B cell (primary cell): ENCODE measurements around the gene MRGPRX4. TPM values are rescaled to one million over a fixed set of nuclear protein-coding genes. Genes with fewer than 3 reads are reported as not detected.

Experiments used
- ATAC-seq: fragments of 200-7000 bp; cut with Tn5 transposase; one replicate; pipeline ENCODE4 v1.10.0; 2021; ENCODE audit warnings: low read depth, mild to moderate bottlenecking, moderate number of reproducible peaks, moderate library complexity
- CTCF ChIA-PET: fragments of 350-600 bp; sonication (Branson Sonifier 250); formaldehyde crosslinking; loops from one replicate; lab custom pipeline; 2021; ENCODE audit warnings: antibody characterized with exemption, inconsistent platforms; lab: Charles Lee
- POLR2A ChIA-PET: fragments of 350-600 bp; sonication (Branson Sonifier 250); formaldehyde crosslinking; loops from one replicate; lab custom pipeline; 2021; ENCODE audit warnings: antibody characterized with exemption; lab: Charles Lee
- DNase-seq: peaks from one replicate; pipeline ENCODE4 v3.0.0; 2013
- H2AFZ ChIP-seq: 2 replicates; pipeline ENCODE4 v1.6.1; 2012; ENCODE audit warnings: mild to moderate bottlenecking, low read depth, low read length; ENCODE audit not compliant: insufficient read depth, poor library complexity, severe bottlenecking
- H3K27ac ChIP-seq, 2 donors: 1 replicate in 1 of 2; 2 replicates in 1 of 2; pipeline ENCODE4 v1.5.1; 2012 to 2013; ENCODE audit warnings: low read length in 2 of 2, mild to moderate bottlenecking in 2 of 2, moderate library complexity in 1 of 2
- H3K27me3 ChIP-seq, 4 experiments: fragments of 200-600 bp in 1 of 4; sonication (generic) in 1 of 4; replicated peaks in 1 of 4; 1 replicate in 2 of 4; 2 replicates in 2 of 4; pipeline versions ENCODE4 v1.6.1 to v1.7.0; 2013 to 2016; ENCODE audit warnings: low read length in 3 of 4, mild to moderate bottlenecking in 2 of 4, mixed read lengths in 1 of 4, moderate library complexity in 1 of 4; ENCODE audit not compliant: insufficient read depth in 4 of 4, control insufficient read depth in 3 of 4; ENCODE audit errors: control extremely low read depth in 1 of 4
- H3K36me3 ChIP-seq, 2 experiments: replicated peaks in 1 of 2; 1 replicate in 1 of 2; 2 replicates in 1 of 2; pipeline versions ENCODE4 v1.6.1 to v1.7.1; 2013; ENCODE audit warnings: low read length in 1 of 2; ENCODE audit not compliant: insufficient read depth in 2 of 2, control insufficient read depth in 1 of 2; ENCODE audit errors: control extremely low read depth in 1 of 2, extremely low read depth in 1 of 2
- H3K4me1 ChIP-seq, 2 donors: fragments of 200-600 bp in 1 of 2; sonication (generic) in 1 of 2; 1 replicate in 1 of 2; 2 replicates in 1 of 2; pipeline versions ENCODE4 v1.5.1 to v1.6.1; 2013 to 2017; ENCODE audit warnings: low read length in 2 of 2; ENCODE audit not compliant: control insufficient read depth in 2 of 2, insufficient read depth in 2 of 2
- H3K4me2 ChIP-seq: replicated peaks from 2 replicates; pipeline ENCODE3; 2012; ENCODE audit warnings: mild to moderate bottlenecking, low read depth, low read length; ENCODE audit not compliant: poor library complexity, severe bottlenecking
- H3K4me3 ChIP-seq, 5 experiments: fragments of 200-600 bp in 1 of 5; sonication (generic) in 1 of 5; 1 replicate in 3 of 5; 2 replicates in 2 of 5; pipeline versions ENCODE4 v1.5.1 to v1.7.0; 2011 to 2016; ENCODE audit warnings: low read length in 4 of 5, mild to moderate bottlenecking in 4 of 5, low read depth in 2 of 5, control low read depth in 1 of 5, moderate library complexity in 1 of 5; ENCODE audit not compliant: insufficient read depth in 1 of 5; ENCODE audit errors: control extremely low read depth in 1 of 5, extremely low read depth in 1 of 5
- H3K79me2 ChIP-seq: fragments of 200-600 bp; sonication (generic); one replicate; pipeline ENCODE4 v1.6.0; 2016; ENCODE audit warnings: low read length; ENCODE audit not compliant: control insufficient read depth, insufficient read depth
- H3K9ac ChIP-seq: fragments of 200-600 bp; sonication (generic); 2 replicates; pipeline ENCODE4 v1.6.1; 2017; ENCODE audit warnings: mild to moderate bottlenecking, low read length, moderate library complexity
- H3K9me3 ChIP-seq, 3 donors: one replicate each; pipeline versions ENCODE4 v1.6.1 to v1.7.1; 2013; ENCODE audit warnings: low read length in 2 of 3; ENCODE audit not compliant: control insufficient read depth in 2 of 3, insufficient read depth in 1 of 3; ENCODE audit errors: control extremely low read depth in 1 of 3
- H4K20me1 ChIP-seq: 2 replicates; pipeline ENCODE4 v1.6.0; 2012; ENCODE audit warnings: mild to moderate bottlenecking, low read length; ENCODE audit not compliant: insufficient read depth, control insufficient read depth, poor library complexity, severe bottlenecking
- H3K27ac Mint-ChIP-seq: one replicate; pipeline ENCODE4 v1.8.0; 2021; ENCODE audit warnings: mixed read lengths
- H3K27me3 Mint-ChIP-seq: one replicate; pipeline ENCODE4 v1.8.0; 2021; ENCODE audit warnings: mixed read lengths
- H3K4me1 Mint-ChIP-seq: one replicate; pipeline ENCODE4 v1.8.0; 2021; ENCODE audit warnings: mixed read lengths
- H3K4me3 Mint-ChIP-seq: one replicate; pipeline ENCODE4 v1.8.0; 2021; ENCODE audit warnings: mixed read lengths
- H3K9me3 Mint-ChIP-seq: one replicate; pipeline ENCODE4 v1.8.0; 2022; ENCODE audit warnings: mixed read lengths; ENCODE audit not compliant: insufficient read depth
- EZH2 ChIP-seq: IDR thresholded peaks from 2 replicates; pipeline ENCODE4 v1.6.1; 2012; ENCODE audit warnings: borderline replicate concordance, low read depth, mild to moderate bottlenecking, moderate library complexity, low read length; ENCODE audit not compliant: insufficient read depth, poor library complexity, severe bottlenecking
- WGBS: methylation state at CpG from one replicate; pipeline ENCODE4 v1.1.5; 2013; ENCODE audit warnings: missing lambda C conversion rate; ENCODE audit not compliant: insufficient coverage; 5-methylcytosine and 5-hydroxymethylcytosine counted together
- intact Hi-C: fragments of 100-400 bp; cut with micrococcal nuclease; formaldehyde crosslinking; loops from one replicate; pipeline ENCODE4 v1.10.0; 2022
- polyA plus RNA-seq: library from polyadenylated mRNA; depleted of rRNA; stranded (reverse); fragments of >200 nt; gene quantifications from 2 replicates; pipeline ENCODE4 v1.2.3, GENCODE V29; 2012
- total RNA-seq, 2 donors: library from RNA; stranded (reverse); fragments of 120-200 nt in 1 of 2; gene quantifications; 1 replicate in 1 of 2; 2 replicates in 1 of 2; pipeline versions ENCODE4 v1.2.3 to v1.2.4, GENCODE V29; 2013 to 2022
- TF ChIP-seq, protein P1 (sequence below): fragments of 200-600 bp; IDR thresholded peaks from one replicate; pipeline ENCODE4 v1.8.0; 2022; ENCODE audit warnings: antibody characterized with exemption, mild to moderate bottlenecking

The MRGPRX4 gene
- total and polyA plus RNA-seq, 2 donors (not counting 1 experiment from before 2014, with no cell fraction given) = 0.12 TPM; not detected in 1

GRCh38 chr11:18144243-18144642 is 28.4 kb upstream of the MRGPRX4 start:
- TF ChIP-seq EZH2 = no peak
- TF ChIP-seq, protein P1, sequence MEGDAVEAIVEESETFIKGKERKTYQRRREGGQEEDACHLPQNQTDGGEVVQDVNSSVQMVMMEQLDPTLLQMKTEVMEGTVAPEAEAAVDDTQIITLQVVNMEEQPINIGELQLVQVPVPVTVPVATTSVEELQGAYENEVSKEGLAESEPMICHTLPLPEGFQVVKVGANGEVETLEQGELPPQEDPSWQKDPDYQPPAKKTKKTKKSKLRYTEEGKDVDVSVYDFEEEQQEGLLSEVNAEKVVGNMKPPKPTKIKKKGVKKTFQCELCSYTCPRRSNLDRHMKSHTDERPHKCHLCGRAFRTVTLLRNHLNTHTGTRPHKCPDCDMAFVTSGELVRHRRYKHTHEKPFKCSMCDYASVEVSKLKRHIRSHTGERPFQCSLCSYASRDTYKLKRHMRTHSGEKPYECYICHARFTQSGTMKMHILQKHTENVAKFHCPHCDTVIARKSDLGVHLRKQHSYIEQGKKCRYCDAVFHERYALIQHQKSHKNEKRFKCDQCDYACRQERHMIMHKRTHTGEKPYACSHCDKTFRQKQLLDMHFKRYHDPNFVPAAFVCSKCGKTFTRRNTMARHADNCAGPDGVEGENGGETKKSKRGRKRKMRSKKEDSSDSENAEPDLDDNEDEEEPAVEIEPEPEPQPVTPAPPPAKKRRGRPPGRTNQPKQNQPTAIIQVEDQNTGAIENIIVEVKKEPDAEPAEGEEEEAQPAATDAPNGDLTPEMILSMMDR = no peak
- no peaks in the 10 kb centered on the region for H4K20me1 ChIP-seq
- H3K4me1 Mint-ChIP-seq = no peaks in the 10 kb centered on the region
- H3K4me2 ChIP-seq = no peak overlapping the region
- no peak overlapping the region for H3K27ac Mint-ChIP-seq
- no peak overlapping the region for H3K4me3 ChIP-seq
- no peak overlapping the region for H3K4me3 Mint-ChIP-seq
- H3K9ac ChIP-seq = no peak overlapping the region
- peaks cover 47% of the 10 kb centered on the region for H3K27me3 Mint-ChIP-seq
- no peak overlapping the region for H2AFZ ChIP-seq
- WGBS = 100% methylated on average over 1 of the region's 5 CpGs
- ChIA-PET POLR2A (no interaction called here), CTCF (no interaction called here)
- DNase-seq = no peak
- no peak for ATAC-seq
- intact Hi-C loops = no loop called here
- H3K9me3 ChIP-seq = no peaks in the 10 kb centered on the region
- H3K9me3 Mint-ChIP-seq = no peaks in the 10 kb centered on the region
- no peak overlapping the region for H3K27ac ChIP-seq
- H3K4me1 ChIP-seq = no peaks in the 10 kb centered on the region
- peaks cover 0 to 10% (median 2%) of the 10 kb centered on the region in 4 experiments for H3K27me3 ChIP-seq
- no peaks in the 10 kb centered on the region for H3K79me2 ChIP-seq
- H3K36me3 ChIP-seq = no peaks in the 10 kb centered on the region

- no peaks in the 10 kb centered on the region for H3K4me1 ChIP-seq
- no peak overlapping the region for H2AFZ ChIP-seq
- no peak overlapping the region for H3K27ac ChIP-seq
- intact Hi-C loops = no loop called here
- no peak for TF ChIP-seq EZH2
- TF ChIP-seq, protein P1 = no peak
- no peaks in the 10 kb centered on the region for H4K20me1 ChIP-seq
- ATAC-seq (no peak), DNase-seq (no peak)
- WGBS = 87% methylated on average over 2 of the region's 2 CpGs
- no peaks in the 10 kb centered on the region for H3K36me3 ChIP-seq
- no peaks in the 10 kb centered on the region for H3K4me1 Mint-ChIP-seq
- H3K9ac ChIP-seq = no peak overlapping the region
- no peak overlapping the region for H3K4me2 ChIP-seq
- no peak overlapping the region for H3K4me3 ChIP-seq
- no peaks in the 10 kb centered on the region for H3K79me2 ChIP-seq
- H3K27ac Mint-ChIP-seq = no peak overlapping the region
- H3K9me3 ChIP-seq = no peaks in the 10 kb centered on the region
- ChIA-PET POLR2A (no interaction called here), CTCF (interaction anchor here (0.9 kb wide), 1 partner anchor 34 kb away, joined by 3 read pairs; no protein-coding TSS in a partner anchor)
- H3K27me3 Mint-ChIP-seq = peaks cover 48% of the 10 kb centered on the region
- H3K4me3 Mint-ChIP-seq = no peak overlapping the region
- no peaks in the 10 kb centered on the region for H3K9me3 Mint-ChIP-seq
- peaks cover 0 to 10% (median 2%) of the 10 kb centered on the region in 4 experiments for H3K27me3 ChIP-seq
These were observed 27.6 kb upstream of the MRGPRX4 start for GRCh38 chr11:18145025-18145424.
